SKM-1 treated with dmso at 0.1 percent for 144 hours (cell line): ENCODE data around the gene C2orf15.
"Not testable (repeated sequence)": the region's sequence is repeated elsewhere in the genome, so short reads cannot be mapped to it uniquely, and the experiment has no call there.

Source experiments
- DNase-seq: peaks from one replicate; lab custom pipeline; 2025; ENCODE audit not compliant: unreplicated experiment; lab: John Stamatoyannopoulos, UW

The C2orf15 gene

DNA sequence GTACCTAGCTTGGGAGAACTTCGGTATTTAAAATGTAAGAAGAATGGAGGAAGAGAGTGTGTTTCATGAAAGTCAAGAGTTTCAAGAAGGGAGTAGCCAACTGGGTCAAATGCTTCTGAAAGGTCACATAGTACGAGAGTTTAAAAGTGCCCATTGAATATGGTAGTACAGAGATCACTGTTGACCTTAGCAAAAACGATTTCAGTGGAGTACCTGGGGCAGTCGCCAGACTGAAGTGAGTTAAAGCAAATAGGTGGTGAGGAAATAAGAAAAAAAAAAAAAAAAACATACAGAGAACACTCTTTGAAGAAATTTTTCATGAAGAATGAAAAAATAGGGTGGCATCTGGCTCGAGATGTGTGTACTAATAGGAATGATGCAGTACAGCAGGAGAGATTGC is 24.7 kb downstream of the C2orf15 start:
- DNase-seq = no peak

GRCh38 chr2:99169534-99169933 is 28.0 kb downstream of the C2orf15 start:
- no peak for DNase-seq

GRCh38 chr2:99171377-99172140 is 30.1 kb downstream of the C2orf15 start:
- DNase-seq = no peak

- peak; percentile 92 for DNase-seq
Observed at GRCh38 chr2:99180755-99181623, 39.5 kb downstream of the C2orf15 start, which contains the start of the genes MITD1 and MRPL30. TSS of gene MITD1 (minus strand) at chr2:99181058. CDS start at chr2:99180981, 77 bp downstream. TSS of gene MRPL30 (plus strand) at chr2:99181184. CDS start at chr2:99186204, 5,020 bp downstream.

GRCh38 chr2:99181624-99182000 is 40.1 kb downstream of the C2orf15 start:
- no peak for DNase-seq

- DNase-seq = no peak
Observed at GRCh38 chr2:99183025-99183424, 41.5 kb downstream of the C2orf15 start.

GRCh38 chr2:99184811-99185210 is 43.3 kb downstream of the C2orf15 start:
- DNase-seq = no peak

GRCh38 chr2:99187011-99187410 is 45.5 kb downstream of the C2orf15 start:
- no peak for DNase-seq

- no peak for DNase-seq
Observed at GRCh38 chr2:99188357-99188756, 46.9 kb downstream of the C2orf15 start.

DNA sequence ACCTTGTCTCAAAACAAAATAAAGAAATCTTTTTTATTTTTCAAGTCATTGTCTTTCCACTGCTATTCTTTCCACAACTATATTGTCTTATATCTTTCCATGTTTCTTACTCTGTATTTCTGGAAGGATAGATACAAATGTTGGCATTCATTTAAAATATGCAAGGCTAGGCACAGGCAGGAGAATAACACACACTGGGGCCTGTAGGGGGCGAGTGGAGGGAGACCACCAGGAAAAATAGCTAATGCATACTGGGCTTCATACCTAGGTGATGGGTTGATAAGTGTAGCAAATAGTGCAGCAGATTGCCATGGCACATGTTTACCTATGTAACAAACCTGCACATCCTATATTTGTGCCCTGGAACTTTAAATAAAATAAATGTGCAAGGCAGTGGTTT is 49.0 kb downstream of the C2orf15 start:
- DNase-seq = no peak

- DNase-seq = not testable (repeated sequence)
Observed at GRCh38 chr2:99192364-99192763, 50.9 kb downstream of the C2orf15 start.

DNA sequence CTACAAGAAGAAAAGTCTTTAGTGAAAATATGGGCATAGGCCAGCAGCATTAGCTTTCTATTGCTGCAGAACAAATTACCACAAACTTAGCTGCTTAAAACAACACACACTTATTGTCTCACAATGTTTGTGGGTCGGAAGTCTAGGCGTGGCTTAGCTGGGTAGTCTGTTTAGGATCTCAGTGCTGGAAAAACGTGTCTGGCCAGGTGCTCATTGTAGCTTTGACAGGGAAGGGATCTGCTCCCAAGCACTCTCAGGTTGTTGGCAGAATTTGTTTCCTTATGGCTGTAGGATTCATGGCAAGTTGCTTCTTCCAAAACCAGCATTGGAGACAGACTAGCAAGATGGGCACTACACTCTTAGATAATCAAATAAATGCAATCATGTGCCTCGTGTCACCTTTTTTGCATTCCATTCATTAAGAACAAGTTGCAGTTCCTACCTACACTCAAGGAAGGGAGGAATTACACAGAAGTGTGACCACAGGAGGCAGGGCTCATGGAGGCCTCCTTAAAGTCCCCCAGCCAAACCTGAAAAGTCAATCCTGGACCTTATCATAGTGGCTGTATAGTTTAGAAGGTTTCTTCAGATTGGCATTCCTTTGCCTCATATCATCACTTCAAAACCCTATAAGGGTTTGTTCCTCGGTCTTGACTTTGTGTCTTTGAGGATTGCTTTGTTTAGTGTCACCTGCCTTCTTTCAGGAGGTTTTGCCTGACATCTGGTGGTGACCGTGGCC is 56.8 kb downstream of the C2orf15 start:
- no peak for DNase-seq

- peak; percentile 22 for DNase-seq
Observed at GRCh38 chr2:99200076-99200800, 58.7 kb downstream of the C2orf15 start.
